ENCODE data around the gene CORO1C. TPM values are rescaled to one million over a fixed set of nuclear protein-coding genes. Genes with fewer than 3 reads are reported as not detected.

CORO1C gene
- total and polyA plus RNA-seq, 2 donors (not counting 3 experiments of a cell fraction or from before 2014, with no cell fraction given), result 150 to 240 TPM

GRCh38 chr12:108638141-108638827 is 93.0 kb downstream of the CORO1C start:
- Histone ChIP-seq H3K9ac (replicated peaks; ENCODE audit: extremely low read depth, insufficient read depth, low read length) (no peak overlapping the region), H4K20me1 (replicated peaks; ENCODE audit: control insufficient read depth, extremely low read depth, insufficient read depth, low read length) (no peaks in the 10 kb centered on the region), H3K36me3 (ENCODE audit: control insufficient read depth in 2 of 2, extremely low read depth in 1 of 2, insufficient read depth in 2 of 2, low read length in 2 of 2) (no peaks in the 10 kb centered on the region), H3K4me3 (replicated peaks in 1 of 3; ENCODE audit: insufficient read depth in 1 of 3, low read depth in 1 of 3, low read length in 3 of 3) (no peak overlapping the region), H3K4me2 (ENCODE audit: insufficient read depth, low read length) (no peak overlapping the region), H3K9me3 (replicated peaks; ENCODE audit: control insufficient read depth, insufficient read depth, low read length) (no peaks in the 10 kb centered on the region), H3K4me1 (ENCODE audit: control insufficient read depth, extremely low read depth, insufficient read depth, low read length) (peaks cover 7% of the 10 kb centered on the region), H3K9me1 (replicated peaks; ENCODE audit: control insufficient read depth, extremely low read depth, insufficient read depth, low read length) (no peaks in the 10 kb centered on the region), H3K27ac (ENCODE audit: insufficient read depth, low read depth, low read length) (no peak overlapping the region), H3K27me3 (ENCODE audit: control insufficient read depth in 2 of 2, insufficient read depth in 2 of 2, low read length in 2 of 2) (no peaks in the 10 kb centered on the region), H2AFZ (ENCODE audit: low read depth, low read length) (no peak overlapping the region), H3K79me2 (ENCODE audit: control insufficient read depth, insufficient read depth, low read length) (no peaks in the 10 kb centered on the region)
- CTCF ChIA-PET, result interaction anchor here (0.9 to 7.3 kb wide), 6 partner anchors 9 to 165 kb away, joined by 3 to 37 read pairs (median 8); no protein-coding TSS in a partner anchor
- intact Hi-C loops (cut with micrococcal nuclease), result no loop called here
- POLR2A ChIA-PET, result no interaction called here
- DNase-seq (ENCODE audit: low read depth, low spot score) (peak; percentile 30), FAIRE-seq (no peak)
- BruUV-seq (replicated peaks), result no TSS peak
- dilution Hi-C loops (cut with MboI; ENCODE audit: extremely low pct_ligation_motif_present, low sequenced_read_pairs), result no loop called here
- TF ChIP-seq MAX (IDR thresholded peaks at IDR 0.05; ENCODE audit: insufficient read depth, insufficient read length) (no peak), FOS (IDR thresholded peaks at IDR 0.05; ENCODE audit: borderline replicate concordance, insufficient read depth, low read length) (no peak), POLR2AphosphoS5 (IDR thresholded peaks at IDR 0.05; ENCODE audit: insufficient read depth, low read depth, low read length) (peak; percentile 3), POLR2A (IDR thresholded peaks at IDR 0.05; ENCODE audit: low read depth, low read length) (no peak)

GRCh38 chr12:108637222-108637971 is 93.9 kb downstream of the CORO1C start:
- CTCF ChIA-PET, result interaction anchor here (1.2 to 7.3 kb wide), 5 partner anchors 10 to 313 kb away, joined by 3 to 37 read pairs (median 12); no protein-coding TSS in a partner anchor
- Histone ChIP-seq H3K27ac (ENCODE audit: insufficient read depth, low read depth, low read length) (no peak overlapping the region), H3K27me3 (ENCODE audit: control insufficient read depth in 2 of 2, insufficient read depth in 2 of 2, low read length in 2 of 2) (no peaks in the 10 kb centered on the region), H3K36me3 (ENCODE audit: control insufficient read depth in 2 of 2, extremely low read depth in 1 of 2, insufficient read depth in 2 of 2, low read length in 2 of 2) (no peaks in the 10 kb centered on the region), H3K4me1 (ENCODE audit: control insufficient read depth, extremely low read depth, insufficient read depth, low read length) (peaks cover 7% of the 10 kb centered on the region), H3K9me1 (replicated peaks; ENCODE audit: control insufficient read depth, extremely low read depth, insufficient read depth, low read length) (no peaks in the 10 kb centered on the region), H3K9me3 (replicated peaks; ENCODE audit: control insufficient read depth, insufficient read depth, low read length) (no peaks in the 10 kb centered on the region), H3K9ac (replicated peaks; ENCODE audit: extremely low read depth, insufficient read depth, low read length) (no peak overlapping the region), H4K20me1 (replicated peaks; ENCODE audit: control insufficient read depth, extremely low read depth, insufficient read depth, low read length) (no peaks in the 10 kb centered on the region), H2AFZ (ENCODE audit: low read depth, low read length) (no peak overlapping the region), H3K4me3 (replicated peaks in 1 of 3; ENCODE audit: insufficient read depth in 1 of 3, low read depth in 1 of 3, low read length in 3 of 3) (no peak overlapping the region), H3K79me2 (ENCODE audit: control insufficient read depth, insufficient read depth, low read length) (no peaks in the 10 kb centered on the region), H3K4me2 (ENCODE audit: insufficient read depth, low read length) (no peak overlapping the region)
- FAIRE-seq (no peak), DNase-seq (ENCODE audit: low read depth, low spot score) (no peak)
- intact Hi-C loops (cut with micrococcal nuclease), result no loop called here
- BruUV-seq (replicated peaks), result no TSS peak
- no peak for TF ChIP-seq GATA2 (IDR thresholded peaks at IDR 0.05; ENCODE audit: insufficient read depth, insufficient read length, low read depth, low read length)
- no peak for TF ChIP-seq EZH2 (IDR thresholded peaks at IDR 0.05; ENCODE audit: borderline replicate concordance, low read depth, low read length, severe bottlenecking)
- POLR2A ChIA-PET, result interaction anchor here (0.6 kb wide), 1 partner anchor 16 kb away, joined by 4 read pairs; no protein-coding TSS in a partner anchor
- dilution Hi-C loops (cut with MboI; ENCODE audit: extremely low pct_ligation_motif_present, low sequenced_read_pairs), result no loop called here

Measured in endothelial cell of umbilical vein (primary cell).